Activated T-helper 2 cell treated with anti-CD3 and anti-CD28 coated beads, Interferon-gamma antibody, Interleukin-2, Interleukin-4, amounts not matched to agents 10 μg/mL and 5 μg/mL and 100 μg/mL, durations not matched to agents 14 hours and 24 hours and 36 hours (primary cell): ENCODE results near the gene BID. TPM values are rescaled to one million over a fixed set of nuclear protein-coding genes. Genes with fewer than 3 reads are reported as not detected.

Experiments
- total RNA-seq: library from RNA; stranded (reverse); gene quantifications from 2 replicates; pipeline ENCODE4 v1.2.3, GENCODE V29; 2022

Gene BID
- total RNA-seq, 1 donor from 2014 or later: 11.5 TPM

Other genes starting within 250 kb of the BID start
- not detected in 2 replicates for gene SLC25A18, start 211.0 kb downstream of the BID start, total RNA-seq
- gene ATP6V1E1, start 145.7 kb downstream of the BID start, total RNA-seq: 107 and 113 TPM in 2 replicates
- gene BCL2L13, start 135.7 kb downstream of the BID start, total RNA-seq: 32.6 and 33.7 TPM in 2 replicates